Astrocyte (in vitro differentiated cells and primary cell): ENCODE data around the gene QSER1.

Source experiments
- EZH2 ChIP-seq: IDR thresholded peaks from 2 replicates; pipeline ENCODE4 v1.6.1; 2012; ENCODE audit warnings: mild to moderate bottlenecking, low read length, inconsistent platforms; ENCODE audit not compliant: insufficient read depth
- TF ChIP-seq, protein P1 (sequence below): IDR thresholded peaks from 2 replicates; pipeline ENCODE4 v1.5.1; 2011; ENCODE audit warnings: low read depth, mild to moderate bottlenecking, inconsistent platforms, low read length, moderate library complexity; ENCODE audit not compliant: insufficient read depth

DNA sequence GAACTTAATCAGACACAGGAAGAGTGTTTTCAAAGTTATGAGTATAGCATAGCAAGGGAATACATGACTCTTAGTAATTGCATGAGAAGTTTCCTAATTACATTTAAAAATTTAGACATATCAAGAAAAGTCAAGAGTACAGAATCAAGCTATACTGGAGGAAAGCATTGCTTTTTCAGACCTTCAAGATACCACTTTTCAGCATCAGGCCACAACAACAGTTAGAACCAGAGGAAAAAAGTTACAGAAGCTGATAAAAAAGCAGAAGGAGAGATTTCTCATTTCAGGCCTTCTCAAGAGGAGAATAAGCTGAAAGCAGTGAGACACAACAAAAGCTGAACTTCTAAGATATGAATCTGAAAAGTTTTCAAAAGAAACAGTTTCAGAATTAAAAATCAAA is 28.1 kb upstream of the QSER1 start:
- TF ChIP-seq, protein P1, sequence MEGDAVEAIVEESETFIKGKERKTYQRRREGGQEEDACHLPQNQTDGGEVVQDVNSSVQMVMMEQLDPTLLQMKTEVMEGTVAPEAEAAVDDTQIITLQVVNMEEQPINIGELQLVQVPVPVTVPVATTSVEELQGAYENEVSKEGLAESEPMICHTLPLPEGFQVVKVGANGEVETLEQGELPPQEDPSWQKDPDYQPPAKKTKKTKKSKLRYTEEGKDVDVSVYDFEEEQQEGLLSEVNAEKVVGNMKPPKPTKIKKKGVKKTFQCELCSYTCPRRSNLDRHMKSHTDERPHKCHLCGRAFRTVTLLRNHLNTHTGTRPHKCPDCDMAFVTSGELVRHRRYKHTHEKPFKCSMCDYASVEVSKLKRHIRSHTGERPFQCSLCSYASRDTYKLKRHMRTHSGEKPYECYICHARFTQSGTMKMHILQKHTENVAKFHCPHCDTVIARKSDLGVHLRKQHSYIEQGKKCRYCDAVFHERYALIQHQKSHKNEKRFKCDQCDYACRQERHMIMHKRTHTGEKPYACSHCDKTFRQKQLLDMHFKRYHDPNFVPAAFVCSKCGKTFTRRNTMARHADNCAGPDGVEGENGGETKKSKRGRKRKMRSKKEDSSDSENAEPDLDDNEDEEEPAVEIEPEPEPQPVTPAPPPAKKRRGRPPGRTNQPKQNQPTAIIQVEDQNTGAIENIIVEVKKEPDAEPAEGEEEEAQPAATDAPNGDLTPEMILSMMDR, result no peak
- TF ChIP-seq EZH2, result no peak
